AG04450 (cell line): Measurements from ENCODE around the gene USP3. TPM values are rescaled to one million over a fixed set of nuclear protein-coding genes. Genes with fewer than 3 reads are reported as not detected.

Experiments used
- CTCF ChIA-PET: fragments of 300-600, 350-600 bp; formaldehyde crosslinking; extraction: SDS; loops from one replicate; lab custom pipeline; 2022; ENCODE audit warnings: antibody characterized with exemption, inconsistent platforms; lab: Charles Lee
- POLR2A ChIA-PET: fragments of 350-600 bp; formaldehyde crosslinking; extraction: SDS; loops from one replicate; lab custom pipeline; 2021; ENCODE audit warnings: antibody characterized with exemption, inconsistent platforms; lab: Yijun Ruan, JAX
- DNase-seq: peaks from one replicate; pipeline ENCODE4 v3.0.0-alpha.2; 2011; ENCODE audit warnings: low read depth, low spot score
- H3K27ac ChIP-seq: one replicate; pipeline ENCODE4 v1.5.1; 2012; ENCODE audit warnings: low read depth, low read length, control low read depth
- H3K27me3 ChIP-seq: one replicate; pipeline ENCODE4 v1.6.0; 2012; ENCODE audit warnings: low read length; ENCODE audit not compliant: control insufficient read depth, insufficient read depth
- H3K4me3 ChIP-seq: 2 replicates; pipeline ENCODE4 v1.5.1; 2011; ENCODE audit warnings: mild to moderate bottlenecking, low read depth, low read length, control low read depth
- H3K9me3 ChIP-seq: 2 replicates; pipeline ENCODE4 v1.5.1; 2012; ENCODE audit warnings: low read length; ENCODE audit not compliant: control insufficient read depth, insufficient read depth
- CTCF ChIP-seq: IDR thresholded peaks from 2 replicates; pipeline ENCODE4 v1.5.1; 2011; ENCODE audit warnings: low read depth, low read length, control low read depth, inconsistent platforms
- polyA plus RNA-seq: library from polyadenylated mRNA; depleted of rRNA; stranded (reverse); fragments of >200 nt; gene quantifications from 2 replicates; pipeline ENCODE4 v1.2.3, GENCODE V29; 2011

Gene USP3
- polyA plus RNA-seq, 1 experiment: 30.7 TPM

GRCh38 chr15:63602595-63602994, 98.2 kb downstream of the USP3 start:
- no peaks in the 10 kb centered on the region for H3K27me3 ChIP-seq
- H3K4me3 ChIP-seq: no peak overlapping the region
- ChIA-PET POLR2A (interaction anchor here (0.6 kb wide), 1 partner anchor 37 kb away, joined by 6 read pairs; no protein-coding TSS in a partner anchor), CTCF (interaction anchor here (0.8 to 3.0 kb wide), 3 partner anchors 8 to 289 kb away, joined by 3 to 22 read pairs (median 8); no protein-coding TSS in a partner anchor)
- no peaks in the 10 kb centered on the region; the same call in 1 of the 2 replicates for H3K9me3 ChIP-seq
- no peak for DNase-seq
- no peak overlapping the region for H3K27ac ChIP-seq
- no peak for TF ChIP-seq CTCF

DNA sequence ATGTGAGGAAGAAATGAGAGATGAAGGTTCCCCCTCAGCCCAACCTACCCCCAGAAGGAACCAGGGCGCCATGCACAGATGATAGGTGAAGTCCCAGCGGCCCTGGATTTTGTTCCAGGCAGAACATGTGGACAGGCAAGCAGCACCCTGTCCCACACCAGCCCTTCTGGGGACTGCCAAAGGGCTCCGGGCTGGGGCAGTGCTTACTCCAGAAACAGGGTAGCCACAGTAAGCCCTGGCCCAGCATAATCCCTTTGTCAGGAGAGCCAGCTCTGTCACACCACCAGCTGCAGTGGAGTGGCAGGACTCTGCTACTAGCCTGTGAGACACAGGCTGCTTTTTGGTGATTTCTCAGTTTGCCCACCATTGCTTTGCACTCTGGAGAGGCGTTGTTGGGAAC, 99.1 kb downstream of the USP3 start:
- H3K9me3 ChIP-seq: no peaks in the 10 kb centered on the region; the same call in 1 of the 2 replicates
- no peak overlapping the region for H3K4me3 ChIP-seq
- POLR2A ChIA-PET: no interaction called here
- no peak for DNase-seq
- no peaks in the 10 kb centered on the region for H3K27me3 ChIP-seq
- no peak overlapping the region for H3K27ac ChIP-seq
- no peak for TF ChIP-seq CTCF
- CTCF ChIA-PET: interaction anchor here (3.0 kb wide), 1 partner anchor 7 kb away, joined by 22 read pairs; no protein-coding TSS in a partner anchor

- DNase-seq: no peak
- TF ChIP-seq CTCF: no peak
Observed at GRCh38 chr15:63604281-63604680, 99.9 kb downstream of the USP3 start.

DNA sequence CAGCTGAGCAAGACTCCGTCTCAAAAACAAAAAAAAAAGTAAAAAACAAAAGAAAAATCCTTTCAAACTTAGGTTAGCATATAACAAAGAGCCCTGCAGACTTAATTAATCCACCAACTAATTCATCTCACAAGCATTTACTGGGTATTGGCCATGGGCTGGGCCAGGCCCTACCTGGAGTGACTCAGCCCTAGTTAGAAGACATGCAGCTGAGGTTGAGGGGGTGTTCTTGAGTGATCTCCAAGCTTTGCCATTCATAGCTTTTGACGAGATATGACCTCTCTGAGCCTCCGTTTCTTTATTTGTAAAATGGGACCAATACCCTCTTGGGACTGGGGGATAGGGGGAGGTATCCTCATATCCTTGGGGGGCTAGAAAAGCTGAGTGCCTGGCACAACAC, 100.6 kb downstream of the USP3 start:
- ChIA-PET CTCF (interaction anchor here (0.6 kb wide), 1 partner anchor 323 kb away, joined by 5 read pairs; no protein-coding TSS in a partner anchor), POLR2A (no interaction called here)
- no peak overlapping the region for H3K4me3 ChIP-seq
- no peaks in the 10 kb centered on the region; the same call in 1 of the 2 replicates for H3K9me3 ChIP-seq
- no peak overlapping the region for H3K27ac ChIP-seq
- TF ChIP-seq CTCF: no peak
- no peaks in the 10 kb centered on the region for H3K27me3 ChIP-seq
- no peak for DNase-seq

More at GRCh38 chr15:63604281-63604680, 99.9 kb downstream of the USP3 start:
- ChIA-PET POLR2A (no interaction called here), CTCF (interaction anchor here (0.6 kb wide), 1 partner anchor 323 kb away, joined by 5 read pairs; no protein-coding TSS in a partner anchor)
- H3K27me3 ChIP-seq: no peaks in the 10 kb centered on the region
- no peak overlapping the region for H3K4me3 ChIP-seq
- H3K27ac ChIP-seq: no peak overlapping the region
- no peaks in the 10 kb centered on the region; the same call in 1 of the 2 replicates for H3K9me3 ChIP-seq

DNA sequence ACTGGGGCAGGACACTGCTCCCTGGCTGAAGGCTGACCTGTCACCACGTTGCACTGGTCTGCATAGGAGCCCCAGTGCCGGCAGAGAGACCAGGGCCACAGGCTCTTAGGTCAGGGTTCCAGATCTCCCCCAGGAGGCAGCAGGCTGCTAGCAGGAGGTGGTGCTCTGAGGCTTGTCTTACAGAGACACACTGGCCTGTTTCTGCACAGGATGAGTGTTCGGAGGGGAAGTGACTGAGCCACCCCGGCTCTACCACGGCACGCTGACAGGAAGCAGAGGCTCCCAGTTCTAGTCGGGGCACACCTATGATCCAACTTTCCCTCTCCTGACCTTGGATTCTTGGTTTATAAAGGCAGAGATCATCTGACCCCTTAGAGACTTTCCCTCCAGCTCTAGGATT, 101.4 kb downstream of the USP3 start:
- Histone ChIP-seq H3K9me3 (no peaks in the 10 kb centered on the region; the same call in 1 of the 2 replicates), H3K4me3 (no peak overlapping the region), H3K27me3 (no peaks in the 10 kb centered on the region), H3K27ac (no peak overlapping the region)
- ChIA-PET CTCF (no interaction called here), POLR2A (no interaction called here)
- TF ChIP-seq CTCF: no peak
- no peak for DNase-seq
